Dedifferentiated amniotic fluid mesenchymal stem cell (primary cell): ENCODE measurements around the gene MPHOSPH8.
"Not testable (repeated sequence)": the region's sequence is repeated elsewhere in the genome, so short reads cannot be mapped to it uniquely, and the experiment has no call there.

Experiments used
- DNase-seq: peaks from one replicate; pipeline ENCODE4 v3.0.0-alpha.2; 2016; ENCODE audit errors: extremely low spot score

The MPHOSPH8 gene

DNA sequence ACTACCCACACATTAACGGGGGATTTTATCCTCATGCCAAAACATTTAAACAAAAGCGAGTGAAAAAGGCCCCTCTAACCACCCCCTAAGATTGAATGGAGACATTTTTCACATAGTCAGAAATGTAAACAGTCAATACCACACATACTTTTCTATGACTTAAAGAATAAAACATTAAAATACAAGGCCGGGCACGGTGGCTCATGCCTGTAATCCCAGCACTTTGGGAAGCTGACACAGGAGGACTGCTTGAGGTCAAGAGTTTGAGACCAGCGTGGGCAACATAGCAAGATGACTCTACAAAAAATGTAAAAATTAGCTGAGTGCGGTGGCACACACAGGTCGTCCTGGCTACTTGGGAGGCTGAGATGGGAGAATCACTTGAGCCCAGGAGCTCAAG lies 47.3 kb downstream of the MPHOSPH8 start:
- DNase-seq = no peak

DNA sequence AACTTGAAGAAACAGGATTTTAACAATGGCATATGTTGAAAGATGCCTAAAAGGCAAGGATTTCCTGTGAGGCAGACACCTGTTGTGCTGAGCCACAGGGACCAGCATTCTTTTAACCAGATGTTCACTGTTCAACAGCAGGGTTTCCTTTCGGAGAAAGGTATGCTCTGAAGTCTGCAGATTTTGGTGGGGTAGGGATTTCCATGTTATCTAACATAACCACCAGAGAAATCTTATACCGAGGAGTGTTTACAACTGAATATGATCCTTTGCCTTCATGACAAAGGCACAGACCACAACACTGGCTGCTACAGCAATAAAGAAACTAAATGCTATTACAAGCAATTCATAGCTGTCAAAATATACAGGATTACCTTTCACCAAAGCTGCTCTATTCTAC lies 48.1 kb downstream of the MPHOSPH8 start:
- DNase-seq = no peak

DNA sequence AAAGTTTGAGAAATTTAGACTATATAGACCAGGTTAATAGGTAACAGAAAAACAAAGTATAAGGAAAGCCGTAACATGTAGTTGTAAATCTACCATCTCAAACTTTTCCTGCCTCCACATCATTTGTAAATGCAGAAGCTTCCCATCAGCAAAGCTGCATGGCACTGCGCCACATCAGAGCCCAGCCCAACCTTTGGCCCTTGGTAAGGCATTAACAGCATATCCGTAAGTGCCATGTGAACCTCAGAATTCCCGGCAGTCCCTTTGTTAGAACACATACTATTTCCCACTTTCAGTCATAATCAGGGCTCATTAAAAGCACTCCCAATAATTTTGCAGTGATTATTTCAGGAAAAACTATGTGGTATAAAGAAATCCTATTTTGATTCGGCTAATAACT lies 51.6 kb downstream of the MPHOSPH8 start:
- no peak for DNase-seq

DNA sequence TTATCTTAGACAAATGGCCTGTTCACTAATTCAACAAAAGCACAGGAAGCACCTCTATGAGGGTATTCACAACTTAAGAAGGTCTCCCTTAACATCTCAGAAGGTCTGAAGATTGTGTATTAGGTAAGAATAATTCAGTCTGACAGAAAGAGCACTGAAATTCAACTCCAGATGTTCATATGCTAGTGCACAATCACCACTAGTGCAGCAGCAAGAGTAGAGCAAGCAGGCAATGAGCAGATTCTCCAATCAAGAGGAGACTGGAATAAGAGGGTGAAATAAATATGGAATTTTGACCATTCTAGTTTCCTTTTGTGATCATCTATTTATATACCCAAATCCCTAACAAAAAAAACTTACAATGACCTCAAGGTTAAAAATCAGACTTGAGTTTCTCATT lies 52.0 kb downstream of the MPHOSPH8 start:
- no peak for DNase-seq

DNA sequence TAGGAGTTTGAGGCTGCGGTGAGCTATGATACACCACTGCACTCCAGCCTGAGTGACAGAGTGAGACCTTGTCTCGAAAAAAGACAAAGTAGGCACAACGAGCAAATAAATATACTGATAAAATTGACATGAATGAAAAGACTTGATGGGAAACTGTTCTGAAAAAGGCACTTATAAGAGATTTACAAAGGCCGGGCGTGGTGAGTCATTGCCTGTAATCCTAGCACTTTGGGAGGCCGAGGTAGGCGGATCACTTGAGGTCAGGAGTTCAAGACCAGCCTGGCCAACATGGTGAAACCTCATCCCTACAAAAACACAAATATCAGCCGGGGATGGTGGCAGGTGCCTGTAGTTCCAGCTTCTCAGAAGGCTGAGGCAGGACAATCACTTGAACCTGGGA lies 58.0 kb downstream of the MPHOSPH8 start:
- DNase-seq = not testable (repeated sequence)

DNA sequence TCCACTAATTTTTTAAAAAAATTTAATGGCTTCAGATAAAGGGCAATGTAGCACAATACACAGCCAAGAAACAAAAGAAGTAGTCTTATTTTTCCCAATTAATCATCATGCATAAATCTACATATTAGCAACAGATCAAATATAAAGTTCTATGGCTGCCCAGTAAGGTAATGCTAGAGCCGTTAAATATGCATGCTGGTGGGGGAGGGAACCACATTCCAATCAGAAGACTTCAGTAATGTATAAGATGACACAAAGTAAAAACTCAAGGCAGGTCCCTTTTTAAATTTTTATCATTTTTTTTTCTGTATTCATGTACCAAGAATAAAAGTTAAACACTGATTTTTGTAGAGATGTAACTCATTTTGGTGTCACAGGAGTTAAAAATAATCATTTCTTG lies 62.0 kb downstream of the MPHOSPH8 start:
- no peak for DNase-seq

DNA sequence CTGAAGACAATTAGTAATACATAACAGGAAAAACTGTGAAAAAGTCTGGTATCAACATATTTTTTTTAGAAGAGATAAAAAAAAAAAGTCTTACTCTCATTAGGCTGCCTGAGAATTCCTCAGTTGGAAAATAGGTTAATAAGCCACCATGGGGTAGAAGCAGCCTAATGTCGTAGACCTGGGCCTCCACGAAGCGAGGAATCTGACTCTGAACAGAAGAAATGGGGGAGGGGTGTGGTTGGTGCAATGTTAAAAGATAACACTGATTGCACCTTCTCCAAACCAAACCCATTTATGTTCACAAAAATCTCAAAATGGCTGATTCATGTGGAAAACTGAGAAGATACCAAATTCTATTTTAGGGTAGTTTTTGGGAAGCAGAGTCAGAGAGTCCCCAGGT lies 62.4 kb downstream of the MPHOSPH8 start:
- no peak for DNase-seq

DNA sequence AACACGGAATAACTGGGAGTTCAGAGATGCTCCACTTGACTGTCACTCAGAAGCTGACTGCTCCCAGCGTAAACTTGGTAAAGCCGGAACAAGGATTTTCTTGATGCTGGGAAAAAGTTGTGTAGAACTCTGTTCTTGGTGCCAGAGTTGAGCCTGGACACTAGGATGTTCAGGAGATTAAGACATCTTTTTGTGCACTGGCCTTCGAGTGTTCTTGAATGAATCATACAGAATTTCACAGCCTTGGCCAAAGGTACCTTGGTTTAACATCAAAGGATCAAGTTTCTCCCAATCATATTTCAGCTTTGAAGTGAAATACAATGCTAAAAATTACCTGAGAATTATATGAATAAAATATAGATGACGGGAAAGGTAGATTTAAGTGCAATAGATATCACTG lies 67.5 kb downstream of the MPHOSPH8 start:
- not testable (repeated sequence) for DNase-seq

DNA sequence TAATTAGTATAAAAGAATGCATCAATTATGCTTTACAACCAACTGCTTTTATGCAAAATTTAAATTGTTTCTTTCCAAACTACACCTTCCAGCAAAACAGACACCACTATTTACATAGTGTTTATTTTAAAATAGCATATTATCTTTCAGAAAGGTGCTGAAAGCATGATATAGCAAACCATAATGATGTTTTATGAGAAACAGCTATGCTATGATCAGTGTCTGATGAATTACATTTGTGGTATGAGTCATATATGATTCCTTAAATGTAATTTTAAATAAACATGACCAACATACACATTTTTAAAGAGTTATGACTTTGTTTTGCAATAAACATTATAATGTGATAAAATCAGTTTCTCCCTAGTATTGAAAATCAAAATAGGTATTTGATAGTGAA lies 68.2 kb downstream of the MPHOSPH8 start:
- DNase-seq = not testable (repeated sequence)

DNA sequence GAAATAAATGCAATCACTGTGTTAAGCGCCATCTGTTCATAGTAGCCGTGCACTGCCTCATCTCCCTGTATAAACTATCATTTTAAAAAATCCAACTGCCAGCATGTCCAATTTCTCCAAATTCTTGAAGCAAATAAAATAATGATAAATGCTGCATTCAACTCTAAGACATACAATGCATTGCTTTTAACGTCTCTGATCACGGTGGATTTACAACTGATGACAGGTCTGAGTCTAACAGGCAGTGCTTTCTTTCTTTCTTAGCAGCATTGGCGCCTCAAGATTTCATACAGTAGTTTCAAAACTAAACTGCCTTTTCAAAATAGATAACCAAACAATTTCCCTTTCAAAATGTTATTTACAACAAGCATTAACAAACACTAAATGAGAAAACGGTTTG lies 70.8 kb downstream of the MPHOSPH8 start:
- DNase-seq = not testable (repeated sequence)

DNA sequence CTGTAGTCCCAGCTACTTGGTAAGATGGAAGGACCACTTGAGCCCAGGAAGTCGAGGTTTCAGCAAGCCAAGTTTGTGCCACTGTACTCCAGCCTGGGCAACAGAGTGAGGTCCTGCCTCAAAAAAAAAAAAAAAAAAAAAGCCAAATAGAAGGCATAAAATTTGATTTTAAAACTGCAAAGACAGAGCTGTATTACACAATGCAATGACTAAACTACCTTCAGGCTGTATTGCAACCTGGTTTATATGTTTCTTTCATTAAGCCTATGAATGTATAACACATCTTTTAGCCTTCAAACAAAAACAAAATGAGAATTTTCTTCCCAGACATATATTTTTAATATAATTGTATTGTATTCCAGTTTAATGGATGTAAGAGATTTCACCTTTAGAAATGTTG lies 75.6 kb downstream of the MPHOSPH8 start:
- DNase-seq = not testable (repeated sequence)

DNA sequence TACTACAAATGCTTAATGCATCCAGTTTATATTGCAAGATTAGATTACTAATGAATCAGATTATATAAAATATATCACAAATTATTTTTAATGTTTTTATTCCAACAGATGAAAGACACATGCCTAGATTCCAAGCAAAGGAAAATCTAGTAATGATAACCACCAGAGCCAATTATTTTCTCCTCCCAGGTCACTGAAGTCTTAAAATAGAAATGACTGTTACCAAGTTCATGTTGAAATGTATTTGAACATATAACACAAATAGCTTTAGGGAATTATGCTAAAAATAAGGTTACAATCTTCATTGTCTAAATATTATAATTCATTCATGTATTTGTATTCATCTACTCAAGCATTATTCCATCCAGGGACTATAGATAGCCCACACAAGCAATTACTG lies 76.3 kb downstream of the MPHOSPH8 start:
- DNase-seq = not testable (repeated sequence)

DNA sequence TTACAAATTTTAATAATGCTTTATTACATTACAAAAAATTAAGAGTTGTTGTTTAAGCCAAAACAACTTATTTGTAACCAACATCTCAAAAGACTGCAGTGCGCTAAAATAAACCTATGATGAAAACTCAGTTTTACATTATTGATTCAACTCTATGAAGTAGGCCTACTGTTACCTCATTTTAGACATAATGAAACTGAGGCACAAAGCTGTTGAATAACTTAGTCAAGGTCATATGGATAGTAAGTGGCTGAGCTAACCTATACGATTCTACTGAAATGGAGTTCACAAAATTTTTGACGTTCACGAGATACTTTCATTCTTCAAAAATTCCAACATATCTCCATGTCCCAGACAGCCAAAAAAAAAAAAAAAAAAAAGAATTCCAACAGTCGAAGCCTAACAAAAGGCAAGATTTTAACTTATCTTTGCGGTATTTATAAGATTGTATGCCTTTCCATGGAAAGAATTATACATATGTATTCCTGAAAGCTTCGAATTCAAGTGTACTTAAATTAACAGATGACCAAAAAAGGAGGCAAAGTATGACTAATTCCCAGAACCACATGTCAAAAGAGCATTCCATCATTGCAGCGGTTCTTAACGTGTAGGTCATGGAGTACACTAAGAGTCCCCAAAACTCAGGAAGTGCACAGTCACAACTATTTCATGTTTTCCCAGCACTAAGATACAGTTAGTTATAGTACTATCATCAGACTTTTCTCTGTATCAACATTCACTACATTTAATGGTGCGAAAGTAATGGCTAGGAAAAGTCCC lies 79.9 kb downstream of the MPHOSPH8 start:
- DNase-seq = no peak

DNA sequence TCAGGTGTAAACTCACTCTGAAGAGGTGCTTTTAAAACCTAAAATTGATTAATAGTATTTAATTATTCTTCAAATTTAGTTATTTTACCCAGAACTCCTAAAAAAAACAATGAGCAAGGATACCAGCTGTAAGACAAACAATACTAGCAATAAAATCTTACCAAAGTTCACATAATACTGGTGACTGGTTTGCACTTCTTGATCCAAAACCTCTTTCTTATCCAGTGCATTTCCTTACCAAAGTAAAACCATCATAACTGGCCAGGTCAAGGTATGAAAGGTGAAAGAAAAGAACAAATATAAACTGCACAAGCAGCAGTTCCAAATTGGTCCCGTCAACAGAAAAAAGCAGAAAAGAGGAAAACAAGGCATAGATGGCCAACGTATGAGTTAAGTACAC lies 86.6 kb downstream of the MPHOSPH8 start:
- DNase-seq = no peak
